Skin epidermis (tissue), 12 donors: ENCODE results near the gene RFWD3.
A peak's percentile ranks its signal among the peaks of the same experiment; 100 is the strongest.

Experiments
- H3K27ac ChIP-seq, 21 experiments: fragments of 200-600 bp; sonication (generic) in 11 of 21; one replicate each; pipeline ENCODE4 v1.5.0; 2020; ENCODE audit warnings: mild to moderate bottlenecking in 3 of 21, inconsistent platforms in 2 of 21, moderate library complexity in 2 of 21
- H3K4me3 ChIP-seq, 7 experiments: fragments of 200-600 bp; sonication (generic) in 2 of 7; one replicate each; pipeline ENCODE4 v1.5.0; 2020; ENCODE audit warnings: inconsistent platforms in 2 of 7, mild to moderate bottlenecking in 2 of 7, moderate library complexity in 1 of 7

RFWD3 gene

GRCh38 chr16:74626741-74627416 is 39.8 kb downstream of the RFWD3 start:
- Histone ChIP-seq H3K4me3 (no peak overlapping the region), H3K27ac (no peak overlapping the region)

DNA sequence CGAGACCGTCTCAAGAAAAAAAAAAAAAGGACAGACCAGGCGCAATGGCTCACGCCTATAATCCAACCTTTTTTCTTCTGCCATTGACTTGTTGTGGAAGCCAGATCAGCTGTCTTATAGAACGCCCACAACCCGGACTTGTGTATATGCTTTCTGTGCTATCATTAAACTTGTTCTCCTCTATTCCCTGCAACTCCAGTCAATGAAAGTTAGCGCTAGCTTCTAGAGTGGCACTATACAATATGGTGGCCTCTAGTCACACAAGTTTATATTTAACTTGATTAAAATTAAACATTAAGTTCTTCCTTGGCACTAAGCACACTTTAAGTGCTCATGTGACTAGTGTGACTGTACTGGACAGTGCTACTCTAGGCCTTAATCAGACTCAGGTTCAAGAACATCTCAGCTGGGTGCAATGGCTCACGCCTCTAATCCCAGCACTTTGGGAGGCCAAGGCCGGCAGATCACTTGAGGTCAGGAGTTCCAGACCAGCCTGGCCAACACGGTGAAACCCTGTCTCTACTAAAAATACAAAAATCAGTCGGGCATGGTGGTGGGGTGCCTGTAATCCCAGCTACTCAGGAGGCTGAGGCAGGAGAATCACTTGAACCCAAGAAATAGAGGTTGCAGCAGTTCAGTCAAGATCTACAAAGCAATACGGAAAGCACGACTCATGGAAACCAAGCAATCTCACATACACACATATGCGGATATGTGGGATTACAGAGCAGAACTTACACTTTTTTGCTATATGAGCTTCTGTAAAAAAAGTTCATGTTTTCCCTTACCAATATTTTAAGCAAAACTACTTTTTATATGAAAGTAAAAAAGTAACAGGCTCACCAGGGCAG is 41.0 kb downstream of the RFWD3 start:
- Histone ChIP-seq H3K4me3 (no peak overlapping the region), H3K27ac (no peak overlapping the region)

DNA sequence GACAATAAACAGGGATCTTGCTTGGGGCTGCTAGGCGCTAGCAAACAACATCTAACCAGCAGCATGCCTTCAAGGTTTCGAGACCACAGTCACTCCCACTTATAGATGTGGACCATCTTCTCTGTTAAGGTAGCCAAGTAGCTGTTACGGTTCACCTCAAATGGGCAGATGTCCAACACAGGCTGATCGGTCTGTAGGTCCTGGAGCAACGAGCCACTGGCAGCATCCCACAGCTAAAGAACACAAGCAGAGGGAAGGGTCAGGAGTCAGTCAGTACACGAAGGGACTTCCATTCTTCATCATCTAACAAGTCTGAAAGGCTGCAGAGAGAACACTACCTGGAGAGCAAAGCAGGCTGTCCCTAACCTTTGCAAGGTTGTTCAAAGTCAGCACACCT is 42.8 kb downstream of the RFWD3 start:
- H3K4me3 ChIP-seq, result no peak overlapping the region
- no peak overlapping the region for H3K27ac ChIP-seq

- Histone ChIP-seq H3K27ac (no peak overlapping the region), H3K4me3 (no peak overlapping the region)
These were observed 43.4 kb downstream of the RFWD3 start for GRCh38 chr16:74623214-74623838.

DNA sequence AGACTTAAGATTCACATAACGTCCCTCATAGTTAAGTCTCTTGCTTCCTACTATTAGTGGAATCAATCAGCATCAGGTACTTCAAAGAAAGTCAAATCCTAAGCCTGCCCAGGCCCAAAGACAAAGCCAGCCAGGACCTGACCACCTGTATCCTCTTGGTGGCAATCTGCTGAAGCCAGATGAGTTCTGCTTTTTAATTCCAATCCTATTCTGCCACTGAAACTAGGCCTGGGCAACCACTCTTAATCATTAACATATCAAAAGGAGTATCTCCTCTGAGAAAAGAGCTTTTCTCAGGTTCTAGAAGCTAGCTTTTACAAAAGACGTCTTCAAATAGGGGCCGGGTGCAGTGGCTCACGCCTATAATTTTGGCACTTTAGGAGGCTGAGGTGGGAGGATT is 44.7 kb downstream of the RFWD3 start:
- Histone ChIP-seq H3K4me3 (no peak overlapping the region), H3K27ac (no peak overlapping the region)

DNA sequence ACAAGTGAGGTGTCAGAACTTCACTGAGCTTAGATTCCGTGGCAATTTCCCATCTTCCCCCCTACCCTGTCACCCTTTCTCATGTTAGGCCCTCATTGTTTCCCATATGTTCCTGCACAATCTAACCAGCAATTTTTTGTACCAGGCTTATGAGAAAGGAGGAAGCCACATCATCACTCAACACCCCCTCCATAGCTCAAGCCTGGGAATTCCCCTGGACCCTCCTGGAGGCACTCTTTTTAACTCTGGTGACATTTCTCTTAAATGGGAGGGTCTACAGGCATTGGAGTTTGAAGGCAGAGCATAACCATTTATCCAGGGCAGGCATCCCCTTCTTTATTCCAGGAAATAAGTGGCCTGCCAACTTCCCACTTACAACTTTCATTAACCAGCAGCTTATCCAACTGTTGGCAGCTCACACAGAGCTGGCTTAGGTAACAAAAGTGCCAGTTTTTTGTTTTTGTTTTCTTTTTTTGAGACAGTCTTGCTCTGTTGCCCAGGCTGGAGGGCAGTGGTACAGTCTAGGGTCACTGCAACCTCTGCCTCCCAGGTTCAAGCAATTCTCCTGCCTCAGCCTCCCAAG is 49.4 kb downstream of the RFWD3 start:
- no peak overlapping the region for H3K27ac ChIP-seq

GRCh38 chr16:74611721-74612120 is 55.0 kb downstream of the RFWD3 start:
- Histone ChIP-seq H3K27ac (no peak overlapping the region), H3K4me3 (no peak overlapping the region)

More for the DNA sequence above, 49.4 kb downstream of the RFWD3 start:
- no peak overlapping the region for H3K4me3 ChIP-seq

- H3K27ac ChIP-seq, result no peak overlapping the region
These were observed 57.7 kb downstream of the RFWD3 start for GRCh38 chr16:74608944-74609343.

DNA sequence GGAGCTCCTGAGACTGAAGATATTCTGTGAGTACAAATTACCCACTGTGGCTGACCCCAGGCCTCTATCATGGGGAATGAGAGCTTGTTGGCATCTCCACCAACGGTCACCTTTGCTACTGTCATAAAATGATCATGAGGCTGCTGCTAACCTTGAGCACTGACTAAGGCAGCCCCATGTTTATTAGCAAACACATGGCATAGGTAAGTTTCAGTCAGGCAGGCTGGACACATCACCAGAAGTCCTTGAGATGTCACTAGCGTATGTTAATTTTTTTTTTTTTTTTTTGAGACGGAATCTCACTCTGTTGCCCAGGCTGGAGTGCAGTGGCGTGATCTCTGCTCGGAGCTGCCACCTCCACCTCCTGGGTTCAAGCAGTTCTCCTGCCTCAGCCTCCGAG is 58.3 kb downstream of the RFWD3 start:
- H3K4me3 ChIP-seq, result no peak overlapping the region
- no peak overlapping the region for H3K27ac ChIP-seq

More at GRCh38 chr16:74608944-74609343, 57.7 kb downstream of the RFWD3 start:
- H3K4me3 ChIP-seq, result no peak overlapping the region

GRCh38 chr16:74607962-74608356 is 58.7 kb downstream of the RFWD3 start:
- H3K27ac ChIP-seq, result peak overlapping the region in 5 of 21 experiments; percentile 8 to 98 (median 96)
- no peak overlapping the region for H3K4me3 ChIP-seq

- Histone ChIP-seq H3K27ac (peak overlapping the region in 20 of 21 experiments; percentile 78 to 98 (median 94)), H3K4me3 (peak overlapping the region; percentile 85 to 100 (median 90))
These were observed 59.2 kb downstream of the RFWD3 start for GRCh38 chr16:74607310-74607961.

- Histone ChIP-seq H3K27ac (peak within 1 kb of the TSS; percentile 77 to 98 (median 94)), H3K4me3 (peak within 1 kb of the TSS; percentile 85 to 100 (median 90))
These were observed 60.0 kb downstream of the RFWD3 start, which contains the start of gene GLG1 for GRCh38 chr16:74606521-74607309. TSS of gene GLG1 (minus strand) at chr16:74607114. CDS start at chr16:74607094, 20 bp downstream.

DNA sequence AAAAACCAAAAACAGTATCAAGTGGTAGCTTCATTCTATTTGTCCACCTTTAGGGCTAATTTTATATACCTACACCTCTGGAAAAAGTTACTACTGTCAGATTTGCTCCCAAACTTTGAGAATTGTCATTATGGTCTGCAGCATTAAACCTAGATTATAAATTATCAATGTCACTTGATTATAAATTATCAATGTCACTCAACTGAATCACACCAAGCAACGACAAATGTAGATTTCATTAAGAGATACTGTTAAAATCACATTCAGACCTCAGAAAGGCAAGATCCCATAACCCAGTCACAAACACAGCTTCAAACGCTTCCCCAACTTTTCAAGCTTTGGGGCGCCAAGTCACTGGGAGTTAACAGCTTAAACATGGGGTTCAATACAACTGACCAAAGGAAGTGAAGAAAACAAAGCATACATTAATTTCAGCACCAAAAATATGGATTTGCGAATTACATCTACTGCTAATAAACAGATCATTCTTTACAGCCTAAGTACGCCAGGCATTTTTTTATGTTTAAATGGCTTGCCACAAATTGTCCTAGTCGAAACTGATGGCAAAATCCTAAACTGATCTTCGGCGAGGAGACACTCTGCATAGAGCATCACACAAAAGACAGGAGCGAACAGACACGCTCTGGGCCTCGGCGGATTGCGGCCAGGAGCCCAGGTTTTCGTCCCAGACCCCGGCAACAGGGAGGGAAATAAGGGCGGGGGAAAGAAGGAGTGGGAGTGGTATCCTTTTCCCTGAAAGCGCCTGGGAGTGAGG is 60.7 kb downstream of the RFWD3 start:
- H3K27ac ChIP-seq, result peak overlapping the region in 20 of 21 experiments; percentile 78 to 98 (median 94)
- peak overlapping the region; percentile 85 to 100 (median 90) for H3K4me3 ChIP-seq

GRCh38 chr16:74605332-74605731 is 61.3 kb downstream of the RFWD3 start:
- Histone ChIP-seq H3K4me3 (peak overlapping the region in 6 of 7 experiments; percentile 85 to 100 (median 94)), H3K27ac (peak overlapping the region in 8 of 21 experiments; percentile 5 to 98 (median 95))

- Histone ChIP-seq H3K27ac (no peak overlapping the region), H3K4me3 (no peak overlapping the region)
These were observed 62.8 kb downstream of the RFWD3 start for GRCh38 chr16:74603848-74604247.

- Histone ChIP-seq H3K27ac (peak overlapping the region in 5 of 21 experiments; percentile 5 to 63 (median 17)), H3K4me3 (no peak overlapping the region)
These were observed 65.4 kb downstream of the RFWD3 start for GRCh38 chr16:74601126-74601871.

DNA sequence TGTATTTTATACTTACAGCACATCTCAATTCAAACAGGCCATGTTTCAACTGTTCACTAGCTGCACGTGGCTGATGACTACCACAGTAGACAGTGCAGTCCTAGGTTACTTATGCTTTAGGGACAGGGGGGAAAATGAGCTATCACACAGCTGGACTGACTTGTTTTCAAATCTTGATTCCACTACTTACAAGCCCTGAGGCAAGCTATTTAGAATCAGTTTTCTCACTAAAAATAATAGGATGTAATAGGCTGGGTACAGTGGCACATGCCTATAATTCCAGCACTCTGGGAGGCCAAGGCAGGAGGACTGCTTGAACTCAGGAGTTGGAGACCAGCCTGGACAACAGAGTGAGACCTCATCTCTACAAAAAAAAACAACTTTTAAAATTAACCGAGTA is 70.1 kb downstream of the RFWD3 start:
- H3K27ac ChIP-seq, result no peak overlapping the region
- H3K4me3 ChIP-seq, result no peak overlapping the region
